Endodermal cell (in vitro differentiated cells): Measurements from ENCODE around the gene CCND1. TPM values are rescaled to one million over a fixed set of nuclear protein-coding genes. Genes with fewer than 3 reads are reported as not detected.
"Not testable (repeated sequence)": the region's sequence is repeated elsewhere in the genome, so short reads cannot be mapped to it uniquely, and the experiment has no call there.

Experiments used
- DNase-seq: peaks from one replicate; pipeline ENCODE4 v3.0.0-alpha.2; 2017
- H3K27ac ChIP-seq: 2 replicates; pipeline ENCODE4 v1.5.1; 2013; ENCODE audit warnings: mild to moderate bottlenecking, low read depth, low read length, moderate library complexity
- H3K27me3 ChIP-seq: 2 replicates; pipeline ENCODE4 v1.6.1; 2013; ENCODE audit warnings: mild to moderate bottlenecking, low read length, moderate library complexity; ENCODE audit not compliant: insufficient read depth, control insufficient read depth, poor library complexity, severe bottlenecking
- H3K36me3 ChIP-seq: 2 replicates; pipeline ENCODE4 v1.7.0; 2013; ENCODE audit warnings: mild to moderate bottlenecking, low read length, moderate library complexity; ENCODE audit not compliant: control insufficient read depth, insufficient read depth
- H3K4me1 ChIP-seq: one replicate; pipeline ENCODE4 v1.7.0; 2013; ENCODE audit warnings: low read length; ENCODE audit not compliant: control insufficient read depth, insufficient read depth
- H3K4me3 ChIP-seq: 2 replicates; pipeline ENCODE4 v1.5.1; 2013; ENCODE audit warnings: mild to moderate bottlenecking, low read length, moderate library complexity
- H3K9ac ChIP-seq: 2 replicates; pipeline ENCODE4 v1.6.1; 2013; ENCODE audit warnings: mild to moderate bottlenecking, low read length, moderate library complexity; ENCODE audit not compliant: poor library complexity, severe bottlenecking; ENCODE audit errors: extremely low read depth
- H3K9me3 ChIP-seq: 2 replicates; pipeline ENCODE4 v1.6.1; 2013; ENCODE audit warnings: mild to moderate bottlenecking, low read length, moderate library complexity; ENCODE audit not compliant: control insufficient read depth
- H3K27ac Mint-ChIP-seq: 2 replicates; pipeline ENCODE4 v1.8.0; 2020; ENCODE audit warnings: mixed read lengths
- H3K27me3 Mint-ChIP-seq: 2 replicates; pipeline ENCODE4 v1.8.0; 2021; ENCODE audit warnings: mild to moderate bottlenecking, mixed read lengths; ENCODE audit not compliant: insufficient read depth
- H3K36me3 Mint-ChIP-seq: 2 replicates; pipeline ENCODE4 v1.8.0; 2020; ENCODE audit warnings: low read depth, mixed read lengths
- H3K4me1 Mint-ChIP-seq: 2 replicates; pipeline ENCODE4 v1.8.0; 2020; ENCODE audit warnings: mixed read lengths
- H3K4me3 Mint-ChIP-seq: 2 replicates; pipeline ENCODE4 v1.8.0; 2020; ENCODE audit warnings: mild to moderate bottlenecking, moderate library complexity, mixed read lengths
- H3K9me3 Mint-ChIP-seq: 2 replicates; pipeline ENCODE4 v1.8.0; 2020; ENCODE audit warnings: mild to moderate bottlenecking, mixed read lengths
- WGBS, 2 experiments: methylation state at CpG; one replicate each; pipeline versions ENCODE4 v1.1.5 to v1.1.7; 2013; ENCODE audit warnings: missing lambda C conversion rate in 2 of 2, mixed read lengths in 1 of 2; ENCODE audit not compliant: insufficient coverage in 1 of 2, insufficient read length in 1 of 2; 5-methylcytosine and 5-hydroxymethylcytosine counted together
- total RNA-seq, 2 donors: library from RNA; stranded (reverse); fragmentation: NEBNext Ultra II Directional in 1 of 2; extraction: Animal tissue kit (Norgen Biotek cat#: 25700) in 1 of 2; gene quantifications; 2 replicates in 1 of 2; 3 replicates in 1 of 2; pipeline ENCODE4 v1.2.1, GENCODE V29; 2021
- TF ChIP-seq, protein P1 (sequence below): fragments of 200-600 bp; sonication (generic); conservative IDR thresholded peaks from 2 replicates; pipeline ENCODE4 v1.5.0; 2021; ENCODE audit warnings: antibody characterized with exemption, mild to moderate bottlenecking

The CCND1 gene
- total RNA-seq, 2 donors from 2014 or later, result 65.7 to 214 TPM

DNA sequence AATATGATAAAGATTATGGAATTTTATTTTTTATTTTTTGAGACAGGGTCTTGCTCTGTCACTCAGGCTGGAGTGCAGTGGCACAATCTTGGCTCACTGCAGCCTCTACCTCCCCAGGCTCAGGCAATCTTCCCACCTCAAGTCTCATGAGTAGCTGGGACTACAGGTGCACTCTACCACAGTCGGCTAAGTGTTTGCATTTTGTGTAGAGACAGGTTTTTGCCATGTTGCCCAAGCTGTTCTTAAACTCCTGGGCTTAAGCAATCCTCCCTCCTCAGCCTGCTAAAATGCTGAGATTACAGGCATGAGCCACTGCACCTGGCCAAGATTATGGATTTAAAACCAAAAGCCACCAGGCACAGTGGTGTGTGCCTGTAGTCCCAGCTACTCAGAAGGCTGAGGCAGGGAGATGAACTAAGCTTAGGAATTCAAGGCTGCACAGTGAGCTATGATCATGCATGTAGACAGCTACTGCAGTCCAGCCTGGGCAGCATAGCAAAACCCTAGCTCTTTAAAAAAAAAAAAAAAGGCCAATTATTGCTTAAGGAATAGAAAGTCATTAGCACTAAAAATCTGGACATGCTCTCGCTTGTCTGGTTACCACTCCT lies 20.2 kb upstream of the CCND1 start:
- Histone ChIP-seq H3K4me3 (no peak overlapping the region), H3K27me3 (no peaks in the 10 kb centered on the region), H3K27ac (no peak overlapping the region), H3K36me3 (no peaks in the 10 kb centered on the region), H3K9me3 (no peaks in the 10 kb centered on the region), H3K9ac (no peak overlapping the region), H3K4me1 (no peaks in the 10 kb centered on the region)
- WGBS, 2 experiments, result 79 to 82% methylated on average over 1 of the region's 2 CpGs
- no peaks in the 10 kb centered on the region for H3K4me1 Mint-ChIP-seq
- no peak overlapping the region for H3K27ac Mint-ChIP-seq
- H3K36me3 Mint-ChIP-seq, result no peaks in the 10 kb centered on the region
- H3K4me3 Mint-ChIP-seq, result no peak overlapping the region
- H3K9me3 Mint-ChIP-seq, result no peaks in the 10 kb centered on the region
- TF ChIP-seq, protein P1, sequence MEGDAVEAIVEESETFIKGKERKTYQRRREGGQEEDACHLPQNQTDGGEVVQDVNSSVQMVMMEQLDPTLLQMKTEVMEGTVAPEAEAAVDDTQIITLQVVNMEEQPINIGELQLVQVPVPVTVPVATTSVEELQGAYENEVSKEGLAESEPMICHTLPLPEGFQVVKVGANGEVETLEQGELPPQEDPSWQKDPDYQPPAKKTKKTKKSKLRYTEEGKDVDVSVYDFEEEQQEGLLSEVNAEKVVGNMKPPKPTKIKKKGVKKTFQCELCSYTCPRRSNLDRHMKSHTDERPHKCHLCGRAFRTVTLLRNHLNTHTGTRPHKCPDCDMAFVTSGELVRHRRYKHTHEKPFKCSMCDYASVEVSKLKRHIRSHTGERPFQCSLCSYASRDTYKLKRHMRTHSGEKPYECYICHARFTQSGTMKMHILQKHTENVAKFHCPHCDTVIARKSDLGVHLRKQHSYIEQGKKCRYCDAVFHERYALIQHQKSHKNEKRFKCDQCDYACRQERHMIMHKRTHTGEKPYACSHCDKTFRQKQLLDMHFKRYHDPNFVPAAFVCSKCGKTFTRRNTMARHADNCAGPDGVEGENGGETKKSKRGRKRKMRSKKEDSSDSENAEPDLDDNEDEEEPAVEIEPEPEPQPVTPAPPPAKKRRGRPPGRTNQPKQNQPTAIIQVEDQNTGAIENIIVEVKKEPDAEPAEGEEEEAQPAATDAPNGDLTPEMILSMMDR, result no peak
- peaks cover 1% of the 10 kb centered on the region for H3K27me3 Mint-ChIP-seq
- DNase-seq, result no peak

- not testable (repeated sequence) for H3K9ac ChIP-seq, H3K4me1 ChIP-seq, H3K36me3 Mint-ChIP-seq, H3K9me3 Mint-ChIP-seq, DNase-seq, H3K27me3 Mint-ChIP-seq, H3K27ac ChIP-seq, H3K27me3 ChIP-seq, H3K9me3 ChIP-seq, H3K36me3 ChIP-seq, H3K4me3 ChIP-seq, H3K27ac Mint-ChIP-seq, H3K4me3 Mint-ChIP-seq, H3K4me1 Mint-ChIP-seq
- 86 to 91% methylated on average over 5 to 7 of the region's 8 CpGs for WGBS, 2 experiments
Observed at GRCh38 chr11:69622097-69622681, 18.8 kb upstream of the CCND1 start.

GRCh38 chr11:69624293-69624692 lies 16.7 kb upstream of the CCND1 start:
- no peak overlapping the region for H3K27ac Mint-ChIP-seq
- H3K27me3 Mint-ChIP-seq, result peaks cover 5% of the 10 kb centered on the region
- no peak overlapping the region for H3K27ac ChIP-seq
- no peaks in the 10 kb centered on the region for H3K27me3 ChIP-seq
- H3K4me1 ChIP-seq, result no peaks in the 10 kb centered on the region
- no peaks in the 10 kb centered on the region for H3K36me3 ChIP-seq
- H3K4me3 ChIP-seq, result no peak overlapping the region
- peaks cover under 1% of the 10 kb centered on the region for H3K9me3 ChIP-seq
- no peaks in the 10 kb centered on the region for H3K4me1 Mint-ChIP-seq
- peaks cover 16% of the 10 kb centered on the region for H3K9me3 Mint-ChIP-seq
- H3K36me3 Mint-ChIP-seq, result no peaks in the 10 kb centered on the region
- no peak overlapping the region for H3K9ac ChIP-seq
- 97 to 100% methylated on average over 1 of the region's 1 CpG for WGBS, 2 experiments
- TF ChIP-seq, protein P1, result no peak
- DNase-seq, result no peak
- no peak overlapping the region for H3K4me3 Mint-ChIP-seq
